GM19193 (cell line): ENCODE measurements around the gene ATP2C1.

Experiments
- POLR2A ChIP-seq: IDR thresholded peaks from 4 replicates; pipeline ENCODE4 v1.6.1; 2011; ENCODE audit not compliant: insufficient read depth, insufficient read length; ENCODE audit errors: extremely low read depth

The ATP2C1 gene

GRCh38 chr3:130950641-130951040 lies 56.8 kb downstream of the ATP2C1 start:
- TF ChIP-seq POLR2A: no peak

GRCh38 chr3:130955481-130955880 lies 61.6 kb downstream of the ATP2C1 start:
- no peak for TF ChIP-seq POLR2A

- no peak for TF ChIP-seq POLR2A
These were observed 62.4 kb downstream of the ATP2C1 start for GRCh38 chr3:130956281-130956680.

- no peak for TF ChIP-seq POLR2A
These were observed 62.8 kb downstream of the ATP2C1 start for GRCh38 chr3:130956721-130957120.

GRCh38 chr3:130960139-130960795 lies 66.4 kb downstream of the ATP2C1 start:
- no peak for TF ChIP-seq POLR2A

DNA sequence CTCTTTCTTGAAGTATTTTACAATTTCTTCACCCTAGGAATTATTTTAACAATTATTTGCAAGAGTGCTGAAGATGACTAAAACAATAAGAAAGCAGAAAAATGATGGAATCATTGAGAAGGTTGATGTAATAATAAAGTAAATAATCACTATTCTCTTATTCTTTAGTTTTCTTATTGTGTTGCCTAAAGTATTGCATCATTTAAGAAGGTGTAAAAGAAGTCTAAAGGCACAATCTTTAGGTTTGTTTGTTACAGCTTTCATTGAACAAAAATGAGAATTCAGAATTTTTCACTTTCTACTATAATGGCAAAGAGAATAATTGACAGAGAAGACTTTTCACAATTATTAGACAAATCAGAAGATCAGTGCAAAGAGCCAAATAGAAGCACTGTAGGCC lies 67.6 kb downstream of the ATP2C1 start:
- no peak for TF ChIP-seq POLR2A

- no peak for TF ChIP-seq POLR2A
These were observed 69.6 kb downstream of the ATP2C1 start for GRCh38 chr3:130963444-130963843.

GRCh38 chr3:130963878-130964277 lies 70.0 kb downstream of the ATP2C1 start:
- TF ChIP-seq POLR2A: no peak

DNA sequence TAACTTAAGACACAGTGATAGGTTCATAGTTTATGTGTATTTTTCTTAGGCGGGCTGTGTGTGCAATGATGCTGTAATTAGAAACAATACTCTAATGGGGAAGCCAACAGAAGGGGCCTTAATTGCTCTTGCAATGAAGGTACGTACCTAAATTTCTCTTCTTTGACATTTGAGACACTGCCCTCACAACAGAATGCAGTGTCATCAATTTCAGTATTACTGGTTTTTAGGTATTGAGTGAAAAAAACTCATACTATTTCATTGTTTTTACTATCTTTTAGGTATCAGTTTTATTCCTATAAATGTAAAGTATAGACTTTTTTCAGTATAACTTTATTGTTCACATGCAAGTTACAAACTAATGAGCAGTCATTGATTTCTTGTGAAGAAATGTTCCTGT lies 73.4 kb downstream of the ATP2C1 start:
- TF ChIP-seq POLR2A: no peak

GRCh38 chr3:130968221-130968620 lies 74.3 kb downstream of the ATP2C1 start:
- TF ChIP-seq POLR2A: no peak

- TF ChIP-seq POLR2A: no peak
These were observed 75.7 kb downstream of the ATP2C1 start for GRCh38 chr3:130969621-130970020.

DNA sequence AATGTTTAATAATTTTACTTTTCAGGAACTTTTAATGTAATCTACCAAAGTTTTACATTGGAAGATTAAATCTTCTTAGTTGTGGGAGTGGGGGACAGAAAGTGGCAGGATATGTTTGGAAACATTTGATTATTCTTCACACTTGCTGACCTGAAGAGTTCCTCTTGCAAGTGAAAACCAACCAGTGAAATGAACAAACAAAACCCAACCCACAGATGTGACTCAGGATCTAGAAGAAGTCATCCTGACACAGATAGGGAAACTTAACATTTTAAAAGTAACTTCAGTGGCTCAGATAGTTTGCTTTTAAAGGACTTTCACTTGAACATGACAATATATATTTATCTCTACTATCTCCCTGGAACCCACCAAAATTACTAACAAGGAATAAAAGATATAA lies 77.3 kb downstream of the ATP2C1 start:
- TF ChIP-seq POLR2A: no peak

GRCh38 chr3:130973406-130973805 lies 79.5 kb downstream of the ATP2C1 start:
- TF ChIP-seq POLR2A: no peak

DNA sequence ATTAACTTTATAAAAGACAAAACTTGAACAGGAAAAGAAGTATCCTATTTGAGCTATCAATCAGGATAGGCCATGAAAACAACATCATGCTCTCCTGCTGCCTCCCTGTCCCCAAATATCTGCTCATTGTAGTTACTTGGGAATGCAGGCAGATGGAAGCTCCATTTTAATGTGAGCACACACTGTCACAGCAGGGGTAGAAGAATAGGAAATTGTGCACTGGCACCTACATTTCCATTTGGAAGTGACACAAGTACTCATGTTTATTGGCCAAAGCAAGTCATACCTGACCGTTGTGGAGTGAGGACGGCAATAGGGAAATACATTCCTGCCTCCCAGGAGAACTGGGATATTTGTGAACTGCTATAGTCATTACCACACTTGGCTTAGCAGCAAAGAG lies 80.3 kb downstream of the ATP2C1 start:
- no peak for TF ChIP-seq POLR2A

DNA sequence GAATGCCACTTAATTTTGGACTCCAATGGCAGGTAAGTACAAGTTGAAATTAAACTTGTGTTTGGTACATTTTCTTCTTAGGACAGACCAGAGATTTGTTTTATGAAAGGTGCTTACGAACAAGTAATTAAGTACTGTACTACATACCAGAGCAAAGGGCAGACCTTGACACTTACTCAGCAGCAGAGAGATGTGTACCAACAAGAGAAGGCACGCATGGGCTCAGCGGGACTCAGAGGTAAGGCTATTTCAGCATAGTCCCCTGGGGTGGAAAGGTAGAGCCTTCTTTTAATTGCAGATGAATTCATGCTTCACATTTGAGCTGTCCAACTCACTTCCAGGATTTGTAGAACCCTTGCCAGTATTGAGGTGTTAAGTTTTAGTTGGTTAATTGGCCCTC lies 81.4 kb downstream of the ATP2C1 start:
- no peak for TF ChIP-seq POLR2A

GRCh38 chr3:130976706-130977105 lies 82.8 kb downstream of the ATP2C1 start:
- TF ChIP-seq POLR2A: no peak

- no peak for TF ChIP-seq POLR2A
These were observed 85.2 kb downstream of the ATP2C1 start for GRCh38 chr3:130979117-130979516.
